ENCODE data around the gene STMN1. TPM values are rescaled to one million over a fixed set of nuclear protein-coding genes. Genes with fewer than 3 reads are reported as not detected.

Gene STMN1
- total and polyA plus RNA-seq, 9 donors = 295 to 745 (median 558) TPM

GRCh38 chr1:25922971-25923552 lies 16.8 kb upstream of the STMN1 start:
- DNase-seq = peak; percentile 61
- WGBS (ENCODE audit: insufficient coverage) = 2% methylated on average over 27 of the region's 32 CpGs
- peak overlapping the region; percentile 89 for H3K27ac ChIP-seq (ENCODE audit: low read length)
- H3K9me3 ChIP-seq (replicated peaks; ENCODE audit: control insufficient read depth, low read depth, low read length) = no peaks in the 10 kb centered on the region
- peak overlapping the region; percentile 53 for H3K4me3 ChIP-seq (ENCODE audit: low read length)
- H3K4me1 ChIP-seq (ENCODE audit: control insufficient read depth, insufficient read depth, low read length) = peaks cover 33% of the 10 kb centered on the region
- no peaks in the 10 kb centered on the region for H3K36me3 ChIP-seq (ENCODE audit: control insufficient read depth, insufficient read depth, low read length)
- peaks cover 22% of the 10 kb centered on the region for H3K27me3 ChIP-seq (ENCODE audit: control insufficient read depth, insufficient read depth, low read length)

GRCh38 chr1:25922056-25922970 lies 16.1 kb upstream of the STMN1 start:
- Histone ChIP-seq H3K4me3 (ENCODE audit: low read length) (peak overlapping the region; percentile 53), H3K27ac (ENCODE audit: low read length) (peak overlapping the region; percentile 89), H3K27me3 (ENCODE audit: control insufficient read depth, insufficient read depth, low read length) (peaks cover 22% of the 10 kb centered on the region), H3K36me3 (ENCODE audit: control insufficient read depth, insufficient read depth, low read length) (no peaks in the 10 kb centered on the region), H3K4me1 (ENCODE audit: control insufficient read depth, insufficient read depth, low read length) (peaks cover 31% of the 10 kb centered on the region), H3K9me3 (replicated peaks; ENCODE audit: control insufficient read depth, low read depth, low read length) (no peaks in the 10 kb centered on the region)
- peak; percentile 74 for DNase-seq
- 2% methylated on average over 43 of the region's 49 CpGs for WGBS (ENCODE audit: insufficient coverage)

DNA sequence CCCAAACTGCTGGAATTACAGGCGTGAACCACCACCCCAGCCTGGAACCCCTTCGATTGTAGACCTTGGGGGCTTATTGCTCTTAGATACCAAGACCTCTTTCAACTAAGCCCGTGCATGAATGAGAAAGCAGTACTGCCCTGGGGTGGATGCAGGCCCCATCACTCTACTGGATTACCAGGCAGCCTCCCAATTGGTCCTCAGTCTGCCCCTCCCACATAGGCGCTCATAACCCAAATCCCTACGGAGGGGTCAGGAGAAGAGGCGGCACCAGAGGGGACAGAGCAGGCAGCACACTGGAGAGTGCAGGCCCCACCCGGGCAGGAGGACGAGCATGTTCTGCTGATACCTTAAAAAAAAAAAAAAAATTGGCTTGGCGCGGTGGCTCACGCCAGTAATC lies 12.4 kb upstream of the STMN1 start:
- Histone ChIP-seq H3K4me1 (ENCODE audit: control insufficient read depth, insufficient read depth, low read length) (peaks cover 32% of the 10 kb centered on the region), H3K4me3 (ENCODE audit: low read length) (no peak overlapping the region), H3K36me3 (ENCODE audit: control insufficient read depth, insufficient read depth, low read length) (no peaks in the 10 kb centered on the region), H3K27me3 (ENCODE audit: control insufficient read depth, insufficient read depth, low read length) (peaks cover 16% of the 10 kb centered on the region), H3K27ac (ENCODE audit: low read length) (no peak overlapping the region), H3K9me3 (replicated peaks; ENCODE audit: control insufficient read depth, low read depth, low read length) (no peaks in the 10 kb centered on the region)
- DNase-seq = no peak
- 84% methylated on average over 3 of the region's 11 CpGs for WGBS (ENCODE audit: insufficient coverage)

- peaks cover 27% of the 10 kb centered on the region for H3K4me1 ChIP-seq (ENCODE audit: control insufficient read depth, insufficient read depth, low read length)
- H3K27me3 ChIP-seq (ENCODE audit: control insufficient read depth, insufficient read depth, low read length) = peaks cover 10% of the 10 kb centered on the region
- H3K4me3 ChIP-seq (ENCODE audit: low read length) = no peak overlapping the region
- H3K36me3 ChIP-seq (ENCODE audit: control insufficient read depth, insufficient read depth, low read length) = no peaks in the 10 kb centered on the region
- DNase-seq = peak; percentile 40
- 43% methylated on average over 3 of the region's 5 CpGs for WGBS (ENCODE audit: insufficient coverage)
- no peaks in the 10 kb centered on the region for H3K9me3 ChIP-seq (replicated peaks; ENCODE audit: control insufficient read depth, low read depth, low read length)
- peak overlapping the region; percentile 69 for H3K27ac ChIP-seq (ENCODE audit: low read length)
Measured at GRCh38 chr1:25917996-25918395, 11.8 kb upstream of the STMN1 start.

DNA sequence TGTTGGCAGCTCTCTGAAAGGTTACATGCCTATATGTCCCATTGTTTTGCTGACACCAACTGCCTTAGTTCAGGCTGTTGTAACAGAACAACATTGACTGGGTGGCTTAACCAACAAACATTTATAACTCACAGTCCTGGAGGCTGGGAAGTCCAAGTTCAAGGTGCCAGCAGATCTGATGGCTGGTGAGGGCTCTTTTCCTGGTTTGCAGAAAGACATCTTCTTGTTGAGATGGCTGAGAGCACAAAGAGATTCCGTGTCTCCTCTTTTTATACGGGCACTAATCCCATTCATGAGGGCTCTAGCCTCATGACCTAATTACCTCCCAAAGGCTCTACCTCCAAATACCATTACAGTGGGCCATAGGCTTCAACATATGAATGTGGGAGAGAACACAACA lies 10.2 kb upstream of the STMN1 start:
- WGBS (ENCODE audit: insufficient coverage) = no CpG with 5 or more reads among the region's 2 CpGs

GRCh38 chr1:25914074-25914995 lies 8.1 kb upstream of the STMN1 start:
- Histone ChIP-seq H3K27ac (ENCODE audit: low read length) (peak overlapping the region; percentile 48), H3K4me1 (ENCODE audit: control insufficient read depth, insufficient read depth, low read length) (peaks cover 18% of the 10 kb centered on the region), H3K4me3 (ENCODE audit: low read length) (no peak overlapping the region), H3K27me3 (ENCODE audit: control insufficient read depth, insufficient read depth, low read length) (no peaks in the 10 kb centered on the region), H3K36me3 (ENCODE audit: control insufficient read depth, insufficient read depth, low read length) (no peaks in the 10 kb centered on the region), H3K9me3 (replicated peaks; ENCODE audit: control insufficient read depth, low read depth, low read length) (no peaks in the 10 kb centered on the region)
- no CpG with 5 or more reads among the region's 3 CpGs for WGBS (ENCODE audit: insufficient coverage)
- DNase-seq = no peak

More for the DNA sequence above, 10.2 kb upstream of the STMN1 start:
- peaks cover 2% of the 10 kb centered on the region for H3K27me3 ChIP-seq (ENCODE audit: control insufficient read depth, insufficient read depth, low read length)
- peaks cover 18% of the 10 kb centered on the region for H3K4me1 ChIP-seq (ENCODE audit: control insufficient read depth, insufficient read depth, low read length)
- no peak for DNase-seq
- no peaks in the 10 kb centered on the region for H3K9me3 ChIP-seq (replicated peaks; ENCODE audit: control insufficient read depth, low read depth, low read length)
- no peaks in the 10 kb centered on the region for H3K36me3 ChIP-seq (ENCODE audit: control insufficient read depth, insufficient read depth, low read length)
- H3K27ac ChIP-seq (ENCODE audit: low read length) = no peak overlapping the region
- H3K4me3 ChIP-seq (ENCODE audit: low read length) = no peak overlapping the region

DNA sequence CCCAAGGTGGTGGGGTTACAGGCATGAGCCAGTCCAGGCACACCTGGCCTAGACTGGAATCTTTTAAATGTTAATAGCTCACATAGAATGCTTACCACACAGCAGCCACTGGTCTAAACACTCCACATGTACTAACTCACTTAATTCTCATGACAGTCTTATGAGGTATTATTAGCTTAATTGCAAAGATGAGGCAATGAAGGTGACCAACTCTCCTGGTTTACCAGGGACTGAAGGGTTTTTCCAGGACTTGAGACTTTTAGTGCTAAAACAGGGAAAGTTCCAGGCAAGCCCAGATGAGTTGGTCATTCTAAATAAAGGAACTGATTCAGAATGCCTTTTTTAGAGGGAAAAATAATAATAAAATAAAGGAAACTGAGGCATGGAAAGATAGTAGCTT lies 7.0 kb upstream of the STMN1 start:
- H3K27ac ChIP-seq (ENCODE audit: low read length) = no peak overlapping the region
- no peaks in the 10 kb centered on the region for H3K36me3 ChIP-seq (ENCODE audit: control insufficient read depth, insufficient read depth, low read length)
- no peaks in the 10 kb centered on the region for H3K27me3 ChIP-seq (ENCODE audit: control insufficient read depth, insufficient read depth, low read length)
- no peaks in the 10 kb centered on the region for H3K9me3 ChIP-seq (replicated peaks; ENCODE audit: control insufficient read depth, low read depth, low read length)
- no peak overlapping the region for H3K4me3 ChIP-seq (ENCODE audit: low read length)
- H3K4me1 ChIP-seq (ENCODE audit: control insufficient read depth, insufficient read depth, low read length) = peaks cover 12% of the 10 kb centered on the region
- no peak for DNase-seq

- WGBS (ENCODE audit: insufficient coverage) = 100% methylated on average over 1 of the region's 5 CpGs
Measured at GRCh38 chr1:25912076-25912831, 6.0 kb upstream of the STMN1 start.

DNA sequence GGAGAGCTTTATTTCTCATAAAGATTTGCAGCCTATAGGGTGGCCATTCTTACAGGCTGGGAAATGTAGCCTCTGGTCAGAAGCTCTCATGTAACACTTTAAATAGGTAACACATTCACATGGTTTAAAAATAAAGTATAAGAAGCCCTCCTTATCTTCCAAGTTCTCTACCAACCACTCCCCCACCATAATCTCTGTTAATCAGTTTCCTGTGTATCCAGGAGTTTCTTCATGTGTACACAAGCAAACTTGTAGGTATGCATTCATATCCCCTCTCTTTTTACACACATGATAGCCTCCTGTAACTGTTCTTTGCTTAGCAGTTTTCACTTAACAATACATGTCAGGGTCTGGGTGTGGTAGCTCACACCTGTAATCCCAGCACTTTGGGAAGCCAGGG lies 4.9 kb upstream of the STMN1 start:
- H3K4me1 ChIP-seq (ENCODE audit: control insufficient read depth, insufficient read depth, low read length) = peaks cover 13% of the 10 kb centered on the region
- no peak for DNase-seq
- H3K36me3 ChIP-seq (ENCODE audit: control insufficient read depth, insufficient read depth, low read length) = no peaks in the 10 kb centered on the region
- no peak overlapping the region for H3K27ac ChIP-seq (ENCODE audit: low read length)
- no peak overlapping the region for H3K4me3 ChIP-seq (ENCODE audit: low read length)
- H3K9me3 ChIP-seq (replicated peaks; ENCODE audit: control insufficient read depth, low read depth, low read length) = no peaks in the 10 kb centered on the region
- H3K27me3 ChIP-seq (ENCODE audit: control insufficient read depth, insufficient read depth, low read length) = no peaks in the 10 kb centered on the region

More at GRCh38 chr1:25912076-25912831, 6.0 kb upstream of the STMN1 start:
- Histone ChIP-seq H3K4me3 (ENCODE audit: low read length) (no peak overlapping the region), H3K9me3 (replicated peaks; ENCODE audit: control insufficient read depth, low read depth, low read length) (no peaks in the 10 kb centered on the region), H3K36me3 (ENCODE audit: control insufficient read depth, insufficient read depth, low read length) (no peaks in the 10 kb centered on the region), H3K4me1 (ENCODE audit: control insufficient read depth, insufficient read depth, low read length) (peaks cover 7% of the 10 kb centered on the region), H3K27ac (ENCODE audit: low read length) (no peak overlapping the region), H3K27me3 (ENCODE audit: control insufficient read depth, insufficient read depth, low read length) (no peaks in the 10 kb centered on the region)
- DNase-seq = no peak
